Endothelial cell of umbilical vein (primary cell): ENCODE data around the gene JPH2.

ENCODE experiments used
- EZH2 ChIP-seq: IDR thresholded peaks from 2 replicates; pipeline ENCODE4 v1.6.1; 2012; ENCODE audit warnings: borderline replicate concordance, low read depth, mild to moderate bottlenecking, moderate library complexity, low read length, inconsistent platforms; ENCODE audit not compliant: severe bottlenecking
- FOS ChIP-seq: IDR thresholded peaks from 2 replicates; pipeline ENCODE4 v1.6.1; 2011; ENCODE audit warnings: mild to moderate bottlenecking, low read length, moderate library complexity, borderline replicate concordance; ENCODE audit not compliant: insufficient read depth
- JUN ChIP-seq: IDR thresholded peaks from 2 replicates; pipeline ENCODE4 v1.6.1; 2011; ENCODE audit warnings: borderline replicate concordance, low read depth; ENCODE audit not compliant: insufficient read length, insufficient read depth
- POLR2A ChIP-seq: IDR thresholded peaks from 2 replicates; pipeline ENCODE4 v1.6.1; 2012; ENCODE audit warnings: low read depth, mild to moderate bottlenecking, control low read depth, low read length
- POLR2AphosphoS5 ChIP-seq: IDR thresholded peaks from 2 replicates; pipeline ENCODE4 v1.6.1; 2012; ENCODE audit warnings: low read depth, mild to moderate bottlenecking, control low read depth, low read length, moderate library complexity; ENCODE audit not compliant: insufficient read depth
- TF ChIP-seq, protein P1 (sequence below), 2 donors: IDR thresholded peaks; 1 replicate in 1 of 2; 2 replicates in 1 of 2; pipeline ENCODE4 v1.5.1; 2011; ENCODE audit warnings: low read length in 2 of 2, mild to moderate bottlenecking in 2 of 2, moderate library complexity in 2 of 2, control low read depth in 1 of 2, inconsistent platforms in 1 of 2, low read depth in 1 of 2; ENCODE audit not compliant: insufficient read depth in 1 of 2; ENCODE audit errors: extremely low read depth in 1 of 2
- TF ChIP-seq, protein P2 (sequence below): IDR thresholded peaks from 2 replicates; pipeline ENCODE4 v1.6.1; 2011; ENCODE audit not compliant: insufficient read depth, insufficient read length

DNA sequence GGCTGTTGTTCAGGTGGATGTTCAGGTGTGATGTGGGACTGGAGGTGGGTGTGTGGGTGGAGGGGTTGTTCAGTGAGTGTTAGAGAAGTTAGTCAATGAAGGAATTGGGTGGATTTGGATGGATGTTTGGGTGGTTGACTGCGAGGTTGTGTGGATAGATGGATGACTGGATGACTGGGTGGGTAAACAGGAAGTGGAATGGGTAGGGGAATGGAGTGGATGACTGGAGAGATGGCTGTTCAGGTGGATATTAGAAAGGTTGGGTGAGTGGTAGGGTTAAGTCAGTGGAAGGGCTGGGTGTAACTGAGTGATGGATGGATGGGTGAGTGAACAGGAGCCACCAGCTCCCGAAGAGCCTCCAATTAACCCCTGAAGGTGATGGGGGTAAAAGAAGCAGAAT is 27.9 kb downstream of the JPH2 start:
- TF ChIP-seq, protein P1, sequence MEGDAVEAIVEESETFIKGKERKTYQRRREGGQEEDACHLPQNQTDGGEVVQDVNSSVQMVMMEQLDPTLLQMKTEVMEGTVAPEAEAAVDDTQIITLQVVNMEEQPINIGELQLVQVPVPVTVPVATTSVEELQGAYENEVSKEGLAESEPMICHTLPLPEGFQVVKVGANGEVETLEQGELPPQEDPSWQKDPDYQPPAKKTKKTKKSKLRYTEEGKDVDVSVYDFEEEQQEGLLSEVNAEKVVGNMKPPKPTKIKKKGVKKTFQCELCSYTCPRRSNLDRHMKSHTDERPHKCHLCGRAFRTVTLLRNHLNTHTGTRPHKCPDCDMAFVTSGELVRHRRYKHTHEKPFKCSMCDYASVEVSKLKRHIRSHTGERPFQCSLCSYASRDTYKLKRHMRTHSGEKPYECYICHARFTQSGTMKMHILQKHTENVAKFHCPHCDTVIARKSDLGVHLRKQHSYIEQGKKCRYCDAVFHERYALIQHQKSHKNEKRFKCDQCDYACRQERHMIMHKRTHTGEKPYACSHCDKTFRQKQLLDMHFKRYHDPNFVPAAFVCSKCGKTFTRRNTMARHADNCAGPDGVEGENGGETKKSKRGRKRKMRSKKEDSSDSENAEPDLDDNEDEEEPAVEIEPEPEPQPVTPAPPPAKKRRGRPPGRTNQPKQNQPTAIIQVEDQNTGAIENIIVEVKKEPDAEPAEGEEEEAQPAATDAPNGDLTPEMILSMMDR (IDR thresholded peaks at IDR 0.05; ENCODE audit: extremely low read depth in 1 of 2, insufficient read depth in 1 of 2, low read depth in 1 of 2, low read length in 2 of 2), result no peak
- no peak for TF ChIP-seq FOS
- no peak for TF ChIP-seq POLR2AphosphoS5
- TF ChIP-seq POLR2A, result no peak
- no peak for TF ChIP-seq EZH2
- TF ChIP-seq, protein P2, sequence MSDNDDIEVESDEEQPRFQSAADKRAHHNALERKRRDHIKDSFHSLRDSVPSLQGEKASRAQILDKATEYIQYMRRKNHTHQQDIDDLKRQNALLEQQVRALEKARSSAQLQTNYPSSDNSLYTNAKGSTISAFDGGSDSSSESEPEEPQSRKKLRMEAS, result no peak
- no peak for TF ChIP-seq JUN
